Measurements from ENCODE around the gene ABLIM1. TPM values are rescaled to one million over a fixed set of nuclear protein-coding genes. Genes with fewer than 3 reads are reported as not detected.

The ABLIM1 gene
- total and polyA plus RNA-seq, 8 donors, result 13.3 to 44.5 (median 33.3) TPM

DNA sequence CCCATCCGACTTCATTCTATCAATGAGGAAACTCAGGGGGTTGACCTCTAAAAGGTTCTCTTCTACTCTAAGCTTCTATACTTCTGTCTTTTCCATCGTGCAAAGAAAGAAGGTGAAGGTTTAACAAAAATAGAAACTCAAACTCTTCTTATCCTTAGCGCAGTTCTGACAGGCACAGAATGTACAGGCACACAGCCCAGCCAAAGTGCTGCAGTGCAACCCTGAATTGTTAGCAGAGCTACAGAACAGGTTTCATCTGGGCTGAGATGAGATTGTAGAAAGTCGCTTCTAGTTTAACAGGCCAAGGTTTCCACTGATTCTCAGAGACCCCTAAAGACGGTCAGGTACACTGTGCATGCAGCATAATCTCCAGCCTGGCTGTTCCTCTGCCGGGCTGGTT, 174.5 kb downstream of the ABLIM1 start:
- no peaks in the 10 kb centered on the region for H3K9me3 ChIP-seq
- H3K4me3 ChIP-seq, result no peak overlapping the region
- intact Hi-C loops (cut with DNase I), result no loop called here
- 86 to 90% methylated on average over 6 of the region's 6 CpGs for WGBS, 2 donors
- H3K36me3 ChIP-seq, result peaks cover 0 to 7% (median 0%) of the 10 kb centered on the region in 3 donors
- DNase-seq (no peak), FAIRE-seq (no peak), ATAC-seq (no peak)
- peaks cover 0 to 9% (median 8%) of the 10 kb centered on the region in 3 donors for H3K4me1 ChIP-seq
- TF ChIP-seq, protein P1, sequence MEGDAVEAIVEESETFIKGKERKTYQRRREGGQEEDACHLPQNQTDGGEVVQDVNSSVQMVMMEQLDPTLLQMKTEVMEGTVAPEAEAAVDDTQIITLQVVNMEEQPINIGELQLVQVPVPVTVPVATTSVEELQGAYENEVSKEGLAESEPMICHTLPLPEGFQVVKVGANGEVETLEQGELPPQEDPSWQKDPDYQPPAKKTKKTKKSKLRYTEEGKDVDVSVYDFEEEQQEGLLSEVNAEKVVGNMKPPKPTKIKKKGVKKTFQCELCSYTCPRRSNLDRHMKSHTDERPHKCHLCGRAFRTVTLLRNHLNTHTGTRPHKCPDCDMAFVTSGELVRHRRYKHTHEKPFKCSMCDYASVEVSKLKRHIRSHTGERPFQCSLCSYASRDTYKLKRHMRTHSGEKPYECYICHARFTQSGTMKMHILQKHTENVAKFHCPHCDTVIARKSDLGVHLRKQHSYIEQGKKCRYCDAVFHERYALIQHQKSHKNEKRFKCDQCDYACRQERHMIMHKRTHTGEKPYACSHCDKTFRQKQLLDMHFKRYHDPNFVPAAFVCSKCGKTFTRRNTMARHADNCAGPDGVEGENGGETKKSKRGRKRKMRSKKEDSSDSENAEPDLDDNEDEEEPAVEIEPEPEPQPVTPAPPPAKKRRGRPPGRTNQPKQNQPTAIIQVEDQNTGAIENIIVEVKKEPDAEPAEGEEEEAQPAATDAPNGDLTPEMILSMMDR (IDR thresholded peaks at IDR 0.05), result no peak
- H3K27ac ChIP-seq, result no peak overlapping the region
- H3K27me3 ChIP-seq, result no peaks in the 10 kb centered on the region

DNA sequence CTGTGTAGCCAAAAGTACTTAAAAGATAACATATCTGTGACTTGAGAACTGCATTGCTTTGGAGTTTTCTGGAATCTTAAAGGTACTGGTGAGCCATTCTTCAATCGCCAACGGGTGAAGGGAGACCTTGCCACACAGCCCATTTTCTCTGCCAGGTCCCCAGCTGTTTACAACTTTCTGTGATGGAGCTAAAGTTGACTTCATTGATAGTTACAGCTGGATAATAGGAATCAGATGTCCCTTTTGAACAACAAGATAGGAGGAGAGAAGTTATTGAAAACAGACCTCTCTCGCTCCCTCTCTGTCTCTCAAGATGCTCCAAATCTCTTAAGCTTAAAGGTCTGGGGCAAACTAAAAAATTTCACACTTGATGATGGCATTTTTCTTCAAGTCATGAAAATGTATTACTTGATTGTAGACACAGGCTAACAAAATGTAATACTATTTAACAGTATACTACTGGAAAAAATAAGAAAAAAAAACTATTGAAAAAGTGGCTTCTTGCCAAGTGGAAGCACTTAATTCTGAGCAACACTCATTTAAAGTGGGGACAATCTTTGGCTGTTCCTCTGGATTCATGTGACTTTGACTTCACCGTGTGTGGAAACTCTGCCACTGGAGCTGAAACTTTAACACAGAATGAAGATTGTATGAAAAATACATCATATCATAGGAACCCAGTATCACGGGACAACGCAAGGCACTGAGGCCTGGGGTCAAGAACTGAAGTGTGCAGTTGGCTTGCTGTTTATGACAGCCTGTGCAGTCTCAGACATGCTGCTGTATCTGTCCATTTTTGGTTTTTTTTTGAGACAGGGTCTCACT, 175.4 kb downstream of the ABLIM1 start:
- TF ChIP-seq, protein P1 (IDR thresholded peaks at IDR 0.05), result no peak
- ATAC-seq (no peak), FAIRE-seq (no peak), DNase-seq (no peak)
- no peak overlapping the region for H3K4me3 ChIP-seq
- H3K36me3 ChIP-seq, result peaks cover 0 to 7% (median 0%) of the 10 kb centered on the region in 3 donors
- H3K4me1 ChIP-seq, result peaks cover 0 to 9% (median 8%) of the 10 kb centered on the region in 3 donors
- H3K27me3 ChIP-seq, result no peaks in the 10 kb centered on the region
- 75 to 79% methylated on average over 6 of the region's 6 CpGs for WGBS, 2 donors
- no peaks in the 10 kb centered on the region for H3K9me3 ChIP-seq
- H3K27ac ChIP-seq, result no peak overlapping the region
- intact Hi-C loops (cut with DNase I), result no loop called here

DNA sequence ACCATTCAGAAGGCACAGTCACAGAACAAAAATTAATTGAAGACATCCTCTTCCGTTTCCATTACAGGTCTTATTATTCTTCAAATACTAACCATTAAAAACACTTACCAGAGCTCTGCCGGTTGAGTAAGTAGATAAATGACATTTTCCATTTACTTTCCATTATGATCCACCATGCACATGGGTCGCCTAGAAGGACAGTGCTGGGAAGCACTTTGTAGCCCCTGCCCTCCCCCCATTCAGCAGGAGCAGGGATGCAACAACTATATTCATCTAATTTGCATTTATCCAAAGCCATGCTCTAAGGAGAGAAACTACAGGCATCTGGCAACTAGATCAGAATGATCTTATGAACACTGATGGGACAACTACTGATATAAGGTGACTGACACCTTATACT, 177.0 kb downstream of the ABLIM1 start:
- Histone ChIP-seq H3K9me3 (no peaks in the 10 kb centered on the region), H3K36me3 (peaks cover 0 to 7% (median 0%) of the 10 kb centered on the region in 3 donors), H3K27ac (no peak overlapping the region), H3K4me3 (no peak overlapping the region), H3K27me3 (no peaks in the 10 kb centered on the region), H3K4me1 (peaks cover 0 to 9% (median 8%) of the 10 kb centered on the region in 3 donors)
- intact Hi-C loops (cut with DNase I), result no loop called here
- ATAC-seq (peak in 2 of 4 donors; percentile 16 to 51), FAIRE-seq (no peak), DNase-seq (no peak)
- WGBS, 2 donors, result 77 to 91% methylated on average over 3 of the region's 3 CpGs
- TF ChIP-seq, protein P1 (IDR thresholded peaks at IDR 0.05), result no peak

DNA sequence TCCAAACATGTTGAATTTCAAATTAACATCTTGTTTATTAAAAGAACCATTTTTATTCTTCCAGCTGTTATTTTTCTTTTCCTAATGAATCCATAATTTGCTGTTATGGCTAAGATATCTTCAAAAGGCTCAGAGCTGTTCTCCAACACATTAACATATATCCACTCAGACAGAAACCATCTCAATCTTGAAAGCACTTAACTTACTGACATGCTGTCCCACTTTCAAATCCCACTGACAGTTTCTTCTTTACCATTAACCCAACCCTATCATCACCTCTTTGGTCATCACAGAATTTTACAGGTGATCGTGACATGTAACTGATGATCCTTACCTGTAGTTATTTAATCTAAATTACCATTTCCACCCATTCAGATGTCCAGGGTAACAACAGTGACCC, 178.2 kb downstream of the ABLIM1 start:
- TF ChIP-seq, protein P1 (IDR thresholded peaks at IDR 0.05), result no peak
- peak overlapping the region in 1 of 4 donors; percentile 1 for H3K27ac ChIP-seq
- DNase-seq (no peak), FAIRE-seq (no peak), ATAC-seq (no peak)
- intact Hi-C loops (cut with DNase I), result loop anchor here in 2 of 3 donors (5.0 to 10.0 kb wide), 2 partner anchors 67 to 305 kb away; no protein-coding TSS in a partner anchor
- H3K9me3 ChIP-seq, result no peaks in the 10 kb centered on the region
- H3K4me3 ChIP-seq, result no peak overlapping the region
- H3K27me3 ChIP-seq, result no peaks in the 10 kb centered on the region
- H3K4me1 ChIP-seq, result peaks cover 0 to 9% (median 8%) of the 10 kb centered on the region in 3 donors
- WGBS, 2 donors, result 94 to 97% methylated on average over 1 of the region's 1 CpG
- H3K36me3 ChIP-seq, result no peaks in the 10 kb centered on the region

DNA sequence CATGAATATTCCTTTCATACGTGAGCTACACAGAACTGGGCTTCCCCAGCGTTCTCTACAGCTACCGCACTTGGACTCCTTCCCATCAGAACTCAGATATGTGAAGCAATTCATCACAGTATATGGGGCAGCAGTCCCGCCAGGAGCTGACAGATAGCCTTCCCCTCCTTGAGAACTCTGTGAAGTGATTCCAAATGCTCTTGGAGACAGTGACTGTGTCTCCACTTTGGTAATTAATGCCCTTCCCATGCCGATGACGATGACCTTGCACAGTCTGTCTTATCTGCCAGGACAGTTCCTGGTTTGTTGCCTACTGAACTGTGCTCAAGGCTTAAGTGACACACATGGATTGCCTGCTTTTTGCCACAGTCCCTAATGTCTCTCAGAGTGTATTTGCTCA, 178.8 kb downstream of the ABLIM1 start:
- peak overlapping the region in 3 of 4 donors; percentile 1 to 19 (median 6) for H3K27ac ChIP-seq
- no peaks in the 10 kb centered on the region for H3K9me3 ChIP-seq
- ATAC-seq (peak; percentile 71 to 87 (median 79)), FAIRE-seq (no peak), DNase-seq (peak in 1 of 6 donors; percentile 17)
- 8 to 11% methylated on average over 6 of the region's 6 CpGs for WGBS, 2 donors
- peaks cover 0 to 9% (median 8%) of the 10 kb centered on the region in 3 donors for H3K4me1 ChIP-seq
- H3K4me3 ChIP-seq, result no peak overlapping the region
- no peaks in the 10 kb centered on the region for H3K36me3 ChIP-seq
- TF ChIP-seq, protein P1 (IDR thresholded peaks at IDR 0.05), result no peak
- intact Hi-C loops (cut with DNase I), result loop anchor here in 2 of 3 donors (5.0 to 10.0 kb wide), 2 partner anchors 68 to 305 kb away; no protein-coding TSS in a partner anchor
- no peaks in the 10 kb centered on the region for H3K27me3 ChIP-seq

All from pancreas (tissue), 10 donors.